ENCODE data around the gene IRF2.
"Not testable (repeated sequence)": the region's sequence is repeated elsewhere in the genome, so short reads cannot be mapped to it uniquely, and the experiment has no call there.

IRF2 gene

GRCh38 chr4:184384810-184385557, 89.4 kb downstream of the IRF2 start:
- CTCF ChIA-PET = interaction anchor here (1.7 kb wide), 1 partner anchor 121 kb away, joined by 5 read pairs; no protein-coding TSS in a partner anchor
- DNase-seq (ENCODE audit: low read depth, low spot score) = no peak
- peak overlapping the region; percentile 37 for H3K4me3 ChIP-seq (ENCODE audit: low read depth, low read length)
- POLR2A ChIA-PET = no interaction called here
- TF ChIP-seq CTCF (IDR thresholded peaks at IDR 0.05; ENCODE audit: insufficient read depth, low read length, missing control alignments) = no peak

DNA sequence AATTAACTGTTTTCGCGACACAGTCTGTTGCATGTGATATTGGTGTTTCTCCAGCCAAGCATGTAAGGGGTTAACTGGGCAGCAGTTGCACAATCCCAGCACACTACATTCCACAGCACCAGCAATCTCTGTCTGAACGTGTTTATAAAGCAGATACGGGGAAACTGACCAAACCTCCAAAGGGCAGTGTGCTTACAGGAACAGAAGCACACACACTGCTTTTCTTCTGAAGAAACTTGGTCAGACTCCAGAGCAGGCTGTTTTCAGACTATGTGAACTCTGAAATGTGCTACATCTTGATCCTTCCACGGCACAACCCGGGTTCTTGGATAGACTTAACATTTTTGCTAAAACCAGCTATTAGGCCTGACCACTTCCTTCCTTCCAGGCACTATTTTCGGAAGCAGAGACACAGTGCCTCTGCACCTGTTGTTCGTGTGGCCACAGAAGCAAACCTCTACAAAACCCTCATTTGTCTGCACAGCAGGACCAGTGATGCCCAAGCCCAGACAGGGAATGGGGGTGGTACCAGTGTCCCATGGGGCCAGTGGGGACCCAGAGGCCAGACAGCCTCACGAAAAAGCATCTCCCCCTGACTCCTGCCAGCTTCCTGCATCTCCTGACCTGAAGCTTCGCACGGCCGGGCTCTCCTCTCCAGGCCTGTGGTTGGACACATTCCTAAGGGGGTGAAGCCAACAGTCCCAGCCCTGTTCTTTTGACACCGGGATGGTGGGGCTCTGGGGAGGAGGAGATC, 90.1 kb downstream of the IRF2 start:
- peak overlapping the region; percentile 37 for H3K4me3 ChIP-seq (ENCODE audit: low read depth, low read length)
- POLR2A ChIA-PET = no interaction called here
- no peak for TF ChIP-seq CTCF (IDR thresholded peaks at IDR 0.05; ENCODE audit: insufficient read depth, low read length, missing control alignments)
- CTCF ChIA-PET = no interaction called here
- DNase-seq (ENCODE audit: low read depth, low spot score) = peak; percentile 83

- peak overlapping the region; percentile 37 for H3K4me3 ChIP-seq (ENCODE audit: low read depth, low read length)
- POLR2A ChIA-PET = interaction anchor here (1.0 to 1.2 kb wide), 2 partner anchors 13 to 91 kb away, joined by 3 read pairs; partner anchors contain the start of gene IRF2
- TF ChIP-seq CTCF (IDR thresholded peaks at IDR 0.05; ENCODE audit: insufficient read depth, low read length, missing control alignments) = no peak
- peak; percentile 92 for DNase-seq (ENCODE audit: low read depth, low spot score)
- CTCF ChIA-PET = no interaction called here
Measured at GRCh38 chr4:184383497-184384055, 90.8 kb downstream of the IRF2 start.

DNA sequence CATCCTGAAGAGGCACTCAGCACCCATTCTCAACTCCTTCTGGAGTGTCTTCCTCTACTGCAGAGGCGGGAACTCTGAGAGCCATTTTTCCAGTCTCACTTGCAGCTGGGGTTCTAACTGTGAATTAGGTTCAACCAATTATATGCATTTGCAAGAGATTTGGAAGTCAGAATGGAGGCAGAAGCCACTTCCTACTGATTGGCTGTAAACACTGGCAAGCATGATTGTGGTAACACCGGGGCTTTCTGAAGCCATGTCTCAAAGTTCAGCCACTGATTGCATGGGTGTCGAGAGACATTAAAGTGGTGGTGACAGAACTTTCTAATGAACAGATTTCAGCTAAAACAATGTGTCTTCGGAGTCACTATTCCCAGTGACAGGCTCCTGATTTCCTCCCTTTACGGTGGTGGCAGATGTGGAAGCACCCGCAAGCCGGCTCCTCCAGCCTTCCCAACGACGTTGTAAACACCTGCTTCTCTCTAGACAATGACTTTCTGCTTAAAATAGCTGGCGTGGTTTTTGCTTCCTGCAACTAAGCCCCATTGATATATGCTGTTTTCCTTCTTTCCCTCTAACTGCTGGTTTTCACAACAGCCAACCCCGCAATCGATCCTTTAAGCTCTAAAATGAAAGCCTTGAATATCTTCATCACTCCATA, 92.0 kb downstream of the IRF2 start:
- POLR2A ChIA-PET = interaction anchor here (1.0 to 1.2 kb wide), 2 partner anchors 12 to 92 kb away, joined by 3 read pairs; partner anchors contain the start of gene IRF2
- no peak for DNase-seq (ENCODE audit: low read depth, low spot score)
- no peak overlapping the region for H3K4me3 ChIP-seq (ENCODE audit: low read depth, low read length)
- TF ChIP-seq CTCF (IDR thresholded peaks at IDR 0.05; ENCODE audit: insufficient read depth, low read length, missing control alignments) = no peak
- CTCF ChIA-PET = interaction anchor here (2.1 kb wide), 1 partner anchor 12 kb away, joined by 6 read pairs; no protein-coding TSS in a partner anchor

DNA sequence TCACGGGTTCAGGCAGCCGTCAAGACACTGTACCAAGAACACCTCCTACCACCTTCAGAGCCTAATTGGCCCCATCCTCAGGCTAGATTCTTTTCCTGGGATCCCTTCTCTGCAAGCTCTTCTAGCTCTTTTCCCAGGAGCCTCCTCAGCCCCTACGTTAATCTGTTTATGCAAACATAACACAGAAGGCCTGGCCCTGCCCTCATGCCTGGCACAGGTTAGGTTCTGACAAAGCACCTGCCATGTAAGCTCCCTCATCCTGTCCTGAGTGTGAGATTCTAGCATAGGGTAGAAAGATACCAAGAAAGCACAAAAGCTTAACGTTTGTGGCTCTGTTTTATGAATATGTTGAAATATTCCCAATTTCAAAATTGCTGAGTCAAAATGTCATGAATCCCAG, 93.6 kb downstream of the IRF2 start:
- TF ChIP-seq CTCF (IDR thresholded peaks at IDR 0.05; ENCODE audit: insufficient read depth, low read length, missing control alignments) = no peak
- ChIA-PET CTCF (interaction anchor here (0.8 to 2.1 kb wide), 2 partner anchors 10 to 34 kb away, joined by 3 to 6 read pairs; no protein-coding TSS in a partner anchor), POLR2A (interaction anchor here (0.8 kb wide), 1 partner anchor 94 kb away, joined by 3 read pairs; the partner anchor contains the start of gene IRF2)
- no peak overlapping the region for H3K4me3 ChIP-seq (ENCODE audit: low read depth, low read length)
- DNase-seq (ENCODE audit: low read depth, low spot score) = no peak

DNA sequence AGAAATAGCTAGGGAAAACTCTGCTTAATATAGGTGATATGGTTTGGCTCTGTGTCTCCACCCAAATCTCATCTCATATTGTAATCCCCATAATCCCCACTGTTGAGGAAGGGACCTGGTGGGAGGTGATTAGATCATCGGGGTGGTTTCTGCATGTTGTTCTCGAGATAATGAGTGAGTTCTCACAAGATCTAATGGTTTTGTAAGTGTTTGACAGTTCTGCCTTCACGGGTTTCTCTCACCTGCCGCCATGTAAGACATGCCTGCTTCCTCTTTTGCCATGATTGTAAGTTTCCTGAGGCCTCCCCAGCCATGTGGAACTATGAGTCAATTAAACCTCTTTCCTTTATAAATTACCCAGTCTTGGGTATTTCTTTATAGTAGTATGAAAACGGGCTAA, 94.1 kb downstream of the IRF2 start:
- H3K4me3 ChIP-seq (ENCODE audit: low read depth, low read length); DNase-seq (ENCODE audit: low read depth, low spot score); POLR2A ChIA-PET: not testable (repeated sequence)
- CTCF ChIA-PET = interaction anchor here (2.1 kb wide), 1 partner anchor 10 kb away, joined by 6 read pairs; no protein-coding TSS in a partner anchor

Measured in AG04449 (cell line).